Psoas muscle (tissue), 8 donors: ENCODE data around the gene MAPT. TPM values are rescaled to one million over a fixed set of nuclear protein-coding genes. Genes with fewer than 3 reads are reported as not detected.

Source experiments
- ATAC-seq, 4 donors: fragments of 200-7000 bp; cut with Tn5 transposase; one replicate each; pipeline ENCODE4 v1.9.1; 2020; ENCODE audit warnings: moderate library complexity in 3 of 4, mild to moderate bottlenecking in 2 of 4
- DNase-seq, 2 donors: peaks; one replicate each; pipeline ENCODE4 v3.0.0-alpha.2; 2020
- H3K27ac ChIP-seq: fragments of 200-600 bp; one replicate; pipeline ENCODE4 v1.8.0; 2022
- H3K27me3 ChIP-seq, 3 donors: fragments of 200-600 bp in 1 of 3; one replicate each; pipeline versions ENCODE4 v1.6.1 to v1.8.0; 2013 to 2022; ENCODE audit warnings: low read length in 2 of 3, mild to moderate bottlenecking in 2 of 3, moderate library complexity in 1 of 3; ENCODE audit not compliant: insufficient read depth in 3 of 3
- H3K36me3 ChIP-seq, 2 donors: fragments of 200-600 bp in 1 of 2; one replicate each; pipeline versions ENCODE4 v1.6.1 to v1.8.0; 2013 to 2022; ENCODE audit warnings: low read depth in 1 of 2, mild to moderate bottlenecking in 1 of 2, moderate library complexity in 1 of 2; ENCODE audit not compliant: insufficient read depth in 1 of 2
- H3K4me1 ChIP-seq: fragments of 200-600 bp; one replicate; pipeline ENCODE4 v1.8.0; 2022
- H3K4me3 ChIP-seq: fragments of 200-600 bp; one replicate; pipeline ENCODE4 v1.8.0; 2022; ENCODE audit warnings: mild to moderate bottlenecking
- H3K9me3 ChIP-seq: fragments of 200-600 bp; one replicate; pipeline ENCODE4 v1.8.0; 2022
- CTCF ChIP-seq: fragments of 200-600 bp; IDR thresholded peaks from one replicate; pipeline ENCODE4 v1.8.0; 2022; ENCODE audit warnings: antibody characterized with exemption
- WGBS, 3 donors: extraction: QIAGEN DNeasy Blood & Tissue Kit; methylation state at CpG; one replicate each; pipeline versions ENCODE4 v1.1.6 to v1.1.7; 2013; 5-methylcytosine and 5-hydroxymethylcytosine counted together
- intact Hi-C, 2 donors: fragments of 100-400 bp; cut with DNase I; formaldehyde crosslinking; loops; one replicate each; pipeline versions ENCODE4 v1.11.0 to v1.14.2; 2022
- polyA plus RNA-seq, 3 donors: library from polyadenylated mRNA; stranded (reverse); fragments of 200-250 nt; gene quantifications; one replicate each; pipeline ENCODE4 v1.2.3, GENCODE V29; 2013
- total RNA-seq, 4 donors: library from RNA; stranded (reverse); fragmentation: NEBNext Ultra II Directional in 2 of 4; extraction: Animal tissue kit (Norgen Biotek cat#: 25700) in 2 of 4; gene quantifications; one replicate each; pipeline versions ENCODE4 v1.2.1 to v1.2.4, GENCODE V29; 2021 to 2023
- donor health status: healthy with polysubstance abuse.
- donor health status: DM: no; HTN: no; CAD: no; lungs with moderate emphysema.
- donor health status: Bipolar disorder and iron deficiency.
- donor health status: healthy.
- donor health status: DM: yes; HTN: yes; CAD: no.
- donor health status: DM: no; HTN: no; CAD: no.
- donor health status: DM: no; HTN: no; CAD: no.
- donor health status: DM: yes; HTN: yes; CAD: no.

MAPT gene
- total and polyA plus RNA-seq, 7 donors: 16.0 to 253 (median 104) TPM

DNA sequence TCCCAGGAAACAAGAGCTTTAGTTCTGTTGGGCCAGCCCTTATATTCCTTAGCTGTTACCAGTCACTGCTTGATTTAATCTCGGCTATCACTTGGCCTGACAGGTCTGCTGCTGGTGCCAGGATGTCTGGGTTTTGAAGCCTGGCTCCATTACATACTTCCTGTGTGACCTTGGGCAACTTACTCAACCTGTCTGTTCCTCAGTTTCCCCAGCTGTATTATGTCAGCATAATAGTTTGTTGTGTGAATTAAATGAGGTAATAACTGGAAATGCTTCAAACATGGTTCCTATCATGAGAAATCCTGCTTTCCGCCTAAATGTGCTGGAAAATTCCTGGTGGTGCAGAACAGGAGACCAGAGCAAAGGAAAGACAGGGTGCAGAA lies 54.1 kb downstream of the MAPT start:
- peak overlapping the region; percentile 53 for H3K4me3 ChIP-seq
- H3K27ac ChIP-seq: peak overlapping the region; percentile 78
- H3K36me3 ChIP-seq: no peaks in the 10 kb centered on the region
- H3K4me1 ChIP-seq: peaks cover 29% of the 10 kb centered on the region
- ATAC-seq (peak; percentile 58 to 81 (median 74)), DNase-seq (no peak)
- intact Hi-C loops: loop anchor here in 1 of 2 donors (10.0 kb wide), 1 partner anchor 54 kb away; the partner anchor contains the start of gene MAPT
- no peaks in the 10 kb centered on the region for H3K9me3 ChIP-seq
- TF ChIP-seq CTCF: no peak
- WGBS, 3 donors: 44 to 56% (median 48%) methylated on average over 2 of the region's 2 CpGs
- no peaks in the 10 kb centered on the region for H3K27me3 ChIP-seq

- Histone ChIP-seq H3K4me1 (peaks cover 23% of the 10 kb centered on the region), H3K9me3 (no peaks in the 10 kb centered on the region), H3K27me3 (no peaks in the 10 kb centered on the region), H3K4me3 (peak overlapping the region; percentile 53), H3K27ac (peak overlapping the region; percentile 78), H3K36me3 (no peaks in the 10 kb centered on the region)
- peak; percentile 86 to 90 for DNase-seq
- 4 to 7% (median 5%) methylated on average over 34 of the region's 34 CpGs for WGBS, 3 donors
- ATAC-seq: peak; percentile 90 to 95 (median 93)
- peak; percentile 82 for TF ChIP-seq CTCF
- intact Hi-C loops: loop anchor here in 1 of 2 donors (10.0 kb wide), 1 partner anchor 54 kb away; the partner anchor contains the start of gene MAPT
Observed at GRCh38 chr17:45948881-45949624, 54.7 kb downstream of the MAPT start.

DNA sequence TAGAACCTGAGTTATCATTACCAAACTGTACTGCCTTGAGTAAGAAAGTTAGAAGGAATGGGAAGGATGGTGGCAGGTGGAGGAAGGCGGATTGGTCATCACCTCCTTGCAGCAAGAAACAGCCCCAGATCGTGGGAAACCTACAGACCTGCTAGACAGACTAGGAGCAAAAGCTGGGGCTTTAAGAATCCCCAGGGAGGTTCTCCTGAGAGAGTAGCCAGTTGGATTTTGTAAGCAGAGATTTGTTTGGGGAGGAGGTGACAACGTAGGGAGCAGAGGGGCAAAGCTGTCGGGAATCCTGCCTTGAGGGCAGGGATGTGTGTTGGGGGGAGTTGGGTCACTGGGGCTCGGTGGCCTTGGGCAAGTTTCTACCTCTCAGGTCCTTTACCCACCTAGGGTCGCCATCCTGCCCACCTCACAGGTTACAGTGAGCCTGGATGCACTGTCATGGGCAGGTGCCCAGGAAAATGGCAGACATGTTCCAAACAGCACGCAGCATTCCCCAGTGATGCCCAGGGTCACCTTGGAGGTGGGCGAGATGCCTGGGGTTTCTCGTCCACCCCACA lies 55.5 kb downstream of the MAPT start:
- TF ChIP-seq CTCF: no peak
- Histone ChIP-seq H3K4me3 (no peak overlapping the region), H3K27me3 (no peaks in the 10 kb centered on the region), H3K9me3 (no peaks in the 10 kb centered on the region), H3K4me1 (peaks cover 21% of the 10 kb centered on the region), H3K27ac (peak overlapping the region; percentile 78), H3K36me3 (no peaks in the 10 kb centered on the region)
- ATAC-seq (no peak), DNase-seq (no peak)
- WGBS, 3 donors: 74 to 86% (median 75%) methylated on average over 9 of the region's 9 CpGs
- intact Hi-C loops: loop anchor here in 1 of 2 donors (10.0 kb wide), 1 partner anchor 55 kb away; the partner anchor contains the start of gene MAPT

DNA sequence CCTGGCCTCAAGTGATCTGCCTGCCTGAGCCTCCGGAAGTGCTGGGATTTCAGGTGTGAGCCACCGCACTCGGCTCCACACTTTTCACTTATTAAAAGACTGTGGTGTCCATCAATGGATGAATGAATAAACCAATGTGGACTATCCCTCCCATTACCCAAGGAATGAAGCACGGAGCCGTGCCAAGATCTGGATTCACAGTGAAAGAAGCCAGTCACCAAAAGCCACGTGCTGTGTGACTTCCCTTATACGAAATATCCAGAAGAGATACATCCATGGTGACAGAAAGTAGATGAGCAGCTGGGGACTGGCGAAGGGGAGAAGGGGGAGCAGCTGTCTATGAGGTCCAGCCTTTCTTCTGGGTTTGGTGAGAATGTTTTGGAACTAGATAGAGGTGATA lies 56.5 kb downstream of the MAPT start:
- H3K27ac ChIP-seq: no peak overlapping the region
- H3K4me1 ChIP-seq: peaks cover 21% of the 10 kb centered on the region
- no peak overlapping the region for H3K4me3 ChIP-seq
- TF ChIP-seq CTCF: no peak
- WGBS, 3 donors: 79 to 90% (median 81%) methylated on average over 8 of the region's 8 CpGs
- H3K36me3 ChIP-seq: no peaks in the 10 kb centered on the region
- H3K27me3 ChIP-seq: no peaks in the 10 kb centered on the region
- intact Hi-C loops: no loop called here
- ATAC-seq (no peak), DNase-seq (no peak)
- H3K9me3 ChIP-seq: no peaks in the 10 kb centered on the region
